Type B pancreatic cell (in vitro differentiated cells): ENCODE data around the gene RAB3IL1. TPM values are rescaled to one million over a fixed set of nuclear protein-coding genes. Genes with fewer than 3 reads are reported as not detected.
"Not testable (repeated sequence)": the region's sequence is repeated elsewhere in the genome, so short reads cannot be mapped to it uniquely, and the experiment has no call there.

Experiments used
- DNase-seq: peaks from one replicate; pipeline ENCODE4 v3.0.0; 2021; ENCODE audit warnings: mixed read lengths; ENCODE audit not compliant: unreplicated experiment; ENCODE audit errors: extremely low spot score
- H3K27ac Mint-ChIP-seq: 2 replicates; pipeline ENCODE4 v1.8.0; 2021; ENCODE audit warnings: mild to moderate bottlenecking, mixed read lengths
- H3K27me3 Mint-ChIP-seq: 2 replicates; pipeline ENCODE4 v1.8.0; 2021; ENCODE audit warnings: mixed read lengths
- H3K36me3 Mint-ChIP-seq: 2 replicates; pipeline ENCODE4 v1.8.0; 2021; ENCODE audit warnings: mixed read lengths
- H3K4me1 Mint-ChIP-seq: one replicate; pipeline ENCODE4 v1.8.0; 2021; ENCODE audit warnings: mixed read lengths; ENCODE audit not compliant: unreplicated experiment
- H3K4me3 Mint-ChIP-seq: 2 replicates; pipeline ENCODE4 v1.8.0; 2021; ENCODE audit warnings: mild to moderate bottlenecking, mixed read lengths
- H3K9me3 Mint-ChIP-seq: 2 replicates; pipeline ENCODE4 v1.8.0; 2021; ENCODE audit warnings: mixed read lengths
- total RNA-seq: library from RNA; stranded (reverse); gene quantifications from 2 replicates; pipeline ENCODE4 v1.2.1, GENCODE V29; 2021; ENCODE audit warnings: low replicate concordance
- TF ChIP-seq, protein P1 (sequence below): fragments of 200-600 bp; sonication (generic); conservative IDR thresholded peaks from 2 replicates; pipeline ENCODE4 v1.5.0; 2021; ENCODE audit warnings: antibody characterized with exemption, mild to moderate bottlenecking

Gene RAB3IL1
- total RNA-seq, 1 donor from 2014 or later, result 16.6 TPM

DNA sequence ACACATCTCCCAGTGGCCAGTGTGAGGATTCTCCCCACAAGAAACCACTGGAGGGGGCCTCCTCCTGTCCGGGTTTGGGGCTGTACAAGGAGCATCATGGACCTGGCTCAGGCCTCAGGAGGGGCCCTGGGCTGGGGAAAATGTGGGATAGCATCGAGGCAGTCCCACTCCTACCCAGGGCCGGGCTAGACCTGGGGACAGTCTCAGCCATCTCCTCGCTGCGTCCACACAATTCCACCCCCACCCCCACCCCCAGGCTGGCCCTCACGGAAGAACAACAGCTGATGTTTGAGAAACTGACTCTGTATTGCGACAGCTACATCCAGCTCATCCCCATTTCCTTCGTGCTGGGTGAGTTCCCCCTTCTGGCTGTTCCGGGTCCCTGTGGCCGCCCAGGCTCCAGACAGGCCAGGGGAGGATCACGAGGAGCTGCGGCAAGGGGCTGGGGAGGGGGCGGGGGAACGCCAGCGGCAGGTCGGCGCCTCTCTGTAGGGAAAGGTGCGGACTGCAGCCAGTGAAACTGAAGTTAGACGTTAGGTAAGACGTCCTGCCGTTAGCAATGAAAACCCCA lies 37.6 kb upstream of the RAB3IL1 start:
- no peak overlapping the region for H3K27ac Mint-ChIP-seq

DNA sequence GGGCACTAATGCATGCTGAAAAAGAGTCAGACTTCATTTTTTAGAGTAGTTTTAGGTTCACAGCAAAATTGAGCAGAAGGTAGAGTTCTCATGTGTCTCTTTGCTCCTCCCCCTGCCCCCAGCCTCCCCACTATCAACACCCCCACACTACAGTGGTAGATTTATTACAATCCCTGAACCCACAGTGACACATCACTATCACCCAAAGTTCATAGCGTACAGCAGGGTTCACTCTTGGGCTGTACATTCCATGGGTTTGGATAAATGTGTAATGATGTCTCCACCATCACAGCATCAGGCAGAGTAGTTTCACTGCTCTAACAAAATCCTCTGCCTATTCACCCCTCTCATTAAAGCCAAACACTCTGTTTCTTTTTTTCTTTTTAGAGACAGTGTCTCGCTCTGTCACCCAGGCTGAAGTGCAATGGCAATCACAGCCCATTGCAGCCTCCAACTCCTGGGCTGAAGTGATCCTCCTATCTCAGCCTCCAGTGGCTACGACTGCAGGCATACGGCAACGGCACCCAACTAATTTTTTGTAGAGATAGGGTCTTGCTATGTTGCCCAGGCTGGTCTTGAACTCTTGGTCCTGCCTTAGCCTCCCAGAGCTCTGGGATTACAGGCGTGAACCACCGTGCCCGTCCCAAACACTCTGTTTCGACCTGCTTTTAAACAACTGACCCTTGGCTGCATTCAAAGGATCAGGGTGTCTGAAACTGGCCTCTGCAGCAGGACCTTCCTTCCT lies 36.9 kb upstream of the RAB3IL1 start:
- no peak overlapping the region for H3K27ac Mint-ChIP-seq
- TF ChIP-seq, protein P1, sequence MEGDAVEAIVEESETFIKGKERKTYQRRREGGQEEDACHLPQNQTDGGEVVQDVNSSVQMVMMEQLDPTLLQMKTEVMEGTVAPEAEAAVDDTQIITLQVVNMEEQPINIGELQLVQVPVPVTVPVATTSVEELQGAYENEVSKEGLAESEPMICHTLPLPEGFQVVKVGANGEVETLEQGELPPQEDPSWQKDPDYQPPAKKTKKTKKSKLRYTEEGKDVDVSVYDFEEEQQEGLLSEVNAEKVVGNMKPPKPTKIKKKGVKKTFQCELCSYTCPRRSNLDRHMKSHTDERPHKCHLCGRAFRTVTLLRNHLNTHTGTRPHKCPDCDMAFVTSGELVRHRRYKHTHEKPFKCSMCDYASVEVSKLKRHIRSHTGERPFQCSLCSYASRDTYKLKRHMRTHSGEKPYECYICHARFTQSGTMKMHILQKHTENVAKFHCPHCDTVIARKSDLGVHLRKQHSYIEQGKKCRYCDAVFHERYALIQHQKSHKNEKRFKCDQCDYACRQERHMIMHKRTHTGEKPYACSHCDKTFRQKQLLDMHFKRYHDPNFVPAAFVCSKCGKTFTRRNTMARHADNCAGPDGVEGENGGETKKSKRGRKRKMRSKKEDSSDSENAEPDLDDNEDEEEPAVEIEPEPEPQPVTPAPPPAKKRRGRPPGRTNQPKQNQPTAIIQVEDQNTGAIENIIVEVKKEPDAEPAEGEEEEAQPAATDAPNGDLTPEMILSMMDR, result no peak

More for the DNA sequence above, 37.6 kb upstream of the RAB3IL1 start:
- peak overlapping the region; percentile 47 for H3K4me3 Mint-ChIP-seq
- H3K4me1 Mint-ChIP-seq, result no peaks in the 10 kb centered on the region
- TF ChIP-seq, protein P1, result no peak
- peak; percentile 68 for DNase-seq
- no peaks in the 10 kb centered on the region for H3K36me3 Mint-ChIP-seq
- peaks cover 24% of the 10 kb centered on the region for H3K27me3 Mint-ChIP-seq
- no peaks in the 10 kb centered on the region for H3K9me3 Mint-ChIP-seq

DNA sequence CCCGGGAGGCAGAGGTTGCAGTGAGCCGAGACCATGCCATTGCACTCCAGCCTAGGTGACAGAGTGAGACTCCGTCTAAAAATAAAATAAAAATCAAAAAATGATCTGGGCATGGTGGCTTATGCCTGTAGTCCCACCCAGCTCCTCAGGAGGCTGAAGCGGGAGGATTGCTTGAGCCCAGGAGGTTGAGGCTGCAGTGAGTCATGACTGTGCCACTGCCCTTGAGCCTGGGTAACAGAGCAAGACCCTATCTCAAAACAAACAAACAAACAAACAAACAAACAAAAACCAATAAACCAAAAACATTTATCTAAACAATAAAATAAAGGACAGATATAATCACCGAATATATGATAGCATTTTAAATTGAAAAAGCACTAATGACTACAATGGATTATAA lies 36.3 kb upstream of the RAB3IL1 start:
- not testable (repeated sequence) for H3K36me3 Mint-ChIP-seq, H3K27ac Mint-ChIP-seq, H3K4me3 Mint-ChIP-seq, H3K9me3 Mint-ChIP-seq
- H3K4me1 Mint-ChIP-seq, result peaks cover 10% of the 10 kb centered on the region
- DNase-seq, result peak; percentile 25
- peaks cover 24% of the 10 kb centered on the region for H3K27me3 Mint-ChIP-seq

More for the DNA sequence above, 36.9 kb upstream of the RAB3IL1 start:
- peak; percentile 34 for DNase-seq
- no peak overlapping the region for H3K4me3 Mint-ChIP-seq
- no peaks in the 10 kb centered on the region for H3K36me3 Mint-ChIP-seq
- no peaks in the 10 kb centered on the region for H3K9me3 Mint-ChIP-seq
- H3K27me3 Mint-ChIP-seq, result peaks cover 24% of the 10 kb centered on the region
- H3K4me1 Mint-ChIP-seq, result peaks cover 6% of the 10 kb centered on the region

DNA sequence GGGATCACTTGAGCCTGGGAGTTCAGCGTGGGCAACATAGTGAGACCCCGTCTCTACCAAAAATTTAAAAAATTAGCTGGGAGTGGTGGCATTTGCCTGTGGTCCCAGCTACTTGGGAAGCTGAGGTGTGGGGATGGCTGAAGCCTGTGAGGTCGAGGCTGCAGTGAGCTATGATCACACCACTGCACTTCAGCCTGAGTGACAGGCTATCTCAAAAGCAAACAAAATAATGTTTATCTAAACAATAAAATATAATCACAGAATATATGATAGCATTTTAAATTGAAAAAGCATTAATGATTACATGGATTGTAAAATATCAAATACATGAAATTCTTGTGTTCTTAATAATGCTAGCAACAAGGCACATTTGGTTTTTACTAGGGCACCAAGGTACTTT lies 35.5 kb upstream of the RAB3IL1 start:
- H3K27ac Mint-ChIP-seq, result no peak overlapping the region
- TF ChIP-seq, protein P1, result no peak
- peaks cover 10% of the 10 kb centered on the region for H3K4me1 Mint-ChIP-seq
- H3K4me3 Mint-ChIP-seq, result no peak overlapping the region
- no peaks in the 10 kb centered on the region for H3K9me3 Mint-ChIP-seq
- peaks cover 24% of the 10 kb centered on the region for H3K27me3 Mint-ChIP-seq
- no peaks in the 10 kb centered on the region for H3K36me3 Mint-ChIP-seq
- no peak for DNase-seq

DNA sequence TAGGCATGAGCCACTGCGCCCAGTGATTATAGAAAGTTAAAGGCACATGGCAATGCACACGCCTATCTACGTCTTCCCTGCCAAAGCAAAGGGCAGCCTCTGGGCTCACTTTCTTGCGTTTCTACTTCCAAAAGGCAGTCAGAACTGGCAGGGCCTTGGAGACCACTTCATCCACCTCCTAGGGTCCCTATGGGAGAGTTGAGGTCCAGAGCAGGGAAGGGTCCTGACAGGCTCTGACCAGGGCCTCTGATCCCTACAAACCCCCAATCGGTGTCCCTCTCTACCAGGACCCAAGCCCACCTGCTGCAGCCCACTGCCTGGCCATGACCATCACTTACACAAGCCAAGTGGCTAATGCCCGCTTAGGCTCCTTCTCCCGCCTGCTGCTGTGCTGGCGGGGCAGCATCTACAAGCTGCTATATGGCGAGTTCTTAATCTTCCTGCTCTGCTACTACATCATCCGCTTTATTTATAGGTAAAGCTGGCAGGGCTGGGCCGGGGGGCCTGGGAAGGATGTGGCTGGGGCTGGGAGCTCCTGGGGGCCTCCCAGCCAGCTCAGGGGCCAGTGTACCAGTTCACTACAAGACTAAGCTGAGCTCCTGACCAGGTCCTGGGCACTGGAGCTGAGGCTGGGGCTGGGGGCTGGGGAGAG lies 34.2 kb upstream of the RAB3IL1 start:
- TF ChIP-seq, protein P1, result no peak
- H3K27me3 Mint-ChIP-seq, result peaks cover 24% of the 10 kb centered on the region
- no peaks in the 10 kb centered on the region for H3K9me3 Mint-ChIP-seq
- peaks cover 22% of the 10 kb centered on the region for H3K4me1 Mint-ChIP-seq
- H3K4me3 Mint-ChIP-seq, result no peak overlapping the region
- peak; percentile 59 for DNase-seq
- H3K27ac Mint-ChIP-seq, result no peak overlapping the region
- H3K36me3 Mint-ChIP-seq, result no peaks in the 10 kb centered on the region

DNA sequence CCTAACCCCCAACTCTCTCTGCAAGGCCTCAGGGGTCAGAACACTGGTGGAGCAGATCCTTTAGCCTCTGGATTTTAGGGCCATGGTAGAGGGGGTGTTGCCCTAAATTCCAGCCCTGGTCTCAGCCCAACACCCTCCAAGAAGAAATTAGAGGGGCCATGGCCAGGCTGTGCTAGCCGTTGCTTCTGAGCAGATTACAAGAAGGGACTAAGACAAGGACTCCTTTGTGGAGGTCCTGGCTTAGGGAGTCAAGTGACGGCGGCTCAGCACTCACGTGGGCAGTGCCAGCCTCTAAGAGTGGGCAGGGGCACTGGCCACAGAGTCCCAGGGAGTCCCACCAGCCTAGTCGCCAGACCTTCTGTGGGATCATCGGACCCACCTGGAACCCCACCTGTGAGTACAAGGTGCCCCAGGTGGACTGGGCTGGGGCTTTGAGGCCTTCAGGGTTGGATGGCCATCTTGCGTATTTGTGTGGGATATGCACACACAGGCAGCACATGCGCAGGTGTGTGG lies 32.7 kb upstream of the RAB3IL1 start, which contains the start of gene BEST1:
TSS of gene BEST1 (plus strand) at position 317 of the 513 bp plus-strand sequence. CDS start 1,456 bp downstream, outside the sequence.
- no peaks in the 10 kb centered on the region for H3K9me3 Mint-ChIP-seq
- peak within 1 kb of the TSS; percentile 8 for H3K4me3 Mint-ChIP-seq
- peaks cover 22% of the 10 kb centered on the region for H3K4me1 Mint-ChIP-seq
- no peaks in the 10 kb centered on the region for H3K36me3 Mint-ChIP-seq
- peak within 1 kb of the TSS; percentile 61 for H3K27ac Mint-ChIP-seq
- H3K27me3 Mint-ChIP-seq, result peaks cover 14% of the 10 kb centered on the region
- TF ChIP-seq, protein P1, result no peak
- DNase-seq, result no peak
